Keratinocyte (primary cell): Measurements from ENCODE around the gene SMURF2.

Experiments
- CTCF ChIP-seq, 3 experiments: IDR thresholded peaks in 1 of 3; conservative IDR thresholded peaks in 1 of 3; optimal IDR thresholded peaks in 1 of 3; 2 replicates in 2 of 3; 3 replicates in 1 of 3; pipeline versions ENCODE3 to v1.5.1; 2011; ENCODE audit warnings: low read length in 3 of 3, mild to moderate bottlenecking in 3 of 3, moderate library complexity in 2 of 3, control low read depth in 1 of 3, inconsistent platforms in 1 of 3; ENCODE audit not compliant: insufficient read depth in 2 of 3; ENCODE audit errors: extremely low read depth in 1 of 3
- EZH2 ChIP-seq: IDR thresholded peaks from one replicate; pipeline ENCODE4 v1.6.1; 2012; ENCODE audit warnings: inconsistent platforms, mild to moderate bottlenecking, low read length, moderate library complexity

GRCh38 chr17:64632194-64632593, 29.9 kb downstream of the SMURF2 start:
- TF ChIP-seq CTCF (optimal IDR thresholded peaks at IDR 0.05 in 1 of 3, IDR thresholded peaks at IDR 0.05 in 1 of 3, conservative IDR thresholded peaks at IDR 0.05 in 1 of 3; ENCODE audit: extremely low read depth in 1 of 3, insufficient read depth in 2 of 3, low read length in 3 of 3): no peak
- TF ChIP-seq EZH2: no peak
